Peyer's patch (tissue), 4 donors: Measurements from ENCODE around the gene COL20A1.

Source experiments
- POLR2A ChIP-seq, 2 donors: fragments of 450-650 bp; IDR thresholded peaks; one replicate each; pipeline ENCODE4 v1.5.1; 2017; ENCODE audit warnings: antibody characterized with exemption in 2 of 2, mild to moderate bottlenecking in 2 of 2, moderate library complexity in 2 of 2
- TF ChIP-seq, protein P1 (sequence below), 6 experiments: fragments of 450-650 bp in 4 of 6; fragments of 200-600 bp in 2 of 6; sonication (generic) in 1 of 6; IDR thresholded peaks; one replicate each; pipeline ENCODE4 v1.5.1; 2017 to 2019; ENCODE audit warnings: antibody characterized with exemption in 6 of 6, mild to moderate bottlenecking in 3 of 6, moderate library complexity in 1 of 6

- TF ChIP-seq, protein P1, sequence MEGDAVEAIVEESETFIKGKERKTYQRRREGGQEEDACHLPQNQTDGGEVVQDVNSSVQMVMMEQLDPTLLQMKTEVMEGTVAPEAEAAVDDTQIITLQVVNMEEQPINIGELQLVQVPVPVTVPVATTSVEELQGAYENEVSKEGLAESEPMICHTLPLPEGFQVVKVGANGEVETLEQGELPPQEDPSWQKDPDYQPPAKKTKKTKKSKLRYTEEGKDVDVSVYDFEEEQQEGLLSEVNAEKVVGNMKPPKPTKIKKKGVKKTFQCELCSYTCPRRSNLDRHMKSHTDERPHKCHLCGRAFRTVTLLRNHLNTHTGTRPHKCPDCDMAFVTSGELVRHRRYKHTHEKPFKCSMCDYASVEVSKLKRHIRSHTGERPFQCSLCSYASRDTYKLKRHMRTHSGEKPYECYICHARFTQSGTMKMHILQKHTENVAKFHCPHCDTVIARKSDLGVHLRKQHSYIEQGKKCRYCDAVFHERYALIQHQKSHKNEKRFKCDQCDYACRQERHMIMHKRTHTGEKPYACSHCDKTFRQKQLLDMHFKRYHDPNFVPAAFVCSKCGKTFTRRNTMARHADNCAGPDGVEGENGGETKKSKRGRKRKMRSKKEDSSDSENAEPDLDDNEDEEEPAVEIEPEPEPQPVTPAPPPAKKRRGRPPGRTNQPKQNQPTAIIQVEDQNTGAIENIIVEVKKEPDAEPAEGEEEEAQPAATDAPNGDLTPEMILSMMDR (IDR thresholded peaks at IDR 0.05), result no peak
- no peak for TF ChIP-seq POLR2A (IDR thresholded peaks at IDR 0.05)
Observed at GRCh38 chr20:63349516-63349895, 56.5 kb downstream of the COL20A1 start.
